Epithelial cell of esophagus (primary cell): ENCODE results near the gene LNX1.
A peak's percentile ranks its signal among the peaks of the same experiment; 100 is the strongest.

Experiments used
- DNase-seq: peaks from one replicate; pipeline ENCODE4 v3.0.0; 2010; ENCODE audit warnings: low read depth
- H3K4me3 ChIP-seq: 2 replicates; pipeline ENCODE4 v1.5.1; 2011; ENCODE audit warnings: mild to moderate bottlenecking, low read length, control low read depth
- CTCF ChIP-seq: IDR thresholded peaks from 2 replicates; pipeline ENCODE4 v1.5.1; 2011; ENCODE audit warnings: low read depth, mild to moderate bottlenecking, low read length, control low read depth, inconsistent platforms; ENCODE audit not compliant: insufficient read depth; ENCODE audit errors: missing control alignments

The LNX1 gene

GRCh38 chr4:53571936-53572599 lies 19.2 kb downstream of the LNX1 start:
- no peak for TF ChIP-seq CTCF
- DNase-seq: no peak
- no peak overlapping the region for H3K4me3 ChIP-seq

- no peak for TF ChIP-seq CTCF
- peak; percentile 74 for DNase-seq
- H3K4me3 ChIP-seq: no peak overlapping the region
Observed at GRCh38 chr4:53563824-53564223, 27.5 kb downstream of the LNX1 start.

GRCh38 chr4:53562409-53562808 lies 28.9 kb downstream of the LNX1 start:
- H3K4me3 ChIP-seq: no peak overlapping the region
- DNase-seq: no peak
- TF ChIP-seq CTCF: no peak

- H3K4me3 ChIP-seq: no peak overlapping the region
- DNase-seq: peak; percentile 52
- TF ChIP-seq CTCF: no peak
Observed at GRCh38 chr4:53559021-53559620, 32.2 kb downstream of the LNX1 start.

GRCh38 chr4:53558065-53558801 lies 33.1 kb downstream of the LNX1 start:
- peak; percentile 91 for DNase-seq
- no peak overlapping the region for H3K4me3 ChIP-seq
- TF ChIP-seq CTCF: no peak

- DNase-seq: no peak
- H3K4me3 ChIP-seq: no peak overlapping the region
- no peak for TF ChIP-seq CTCF
Observed at GRCh38 chr4:53557669-53558064, 33.6 kb downstream of the LNX1 start.
